HepG2 (cell line): ENCODE data around the gene MTHFR. TPM values are rescaled to one million over a fixed set of nuclear protein-coding genes. Genes with fewer than 3 reads are reported as not detected.

Experiments
- HNF4A ChIP-seq: sonication (generic); formaldehyde crosslinking; IDR thresholded peaks from 2 replicates; pipeline ENCODE4 v1.4.0; 2020; ENCODE audit warnings: missing genetic modification reagents
- HNF4G ChIP-seq, 2 experiments: sonication (generic) in 1 of 2; formaldehyde crosslinking in 1 of 2; IDR thresholded peaks; 2 replicates each; pipeline versions ENCODE4 v1.4.0 to v1.6.1; 2011 to 2020; ENCODE audit warnings: borderline replicate concordance in 2 of 2, low read depth in 2 of 2, mild to moderate bottlenecking in 2 of 2, low read length in 1 of 2, missing genetic modification reagents in 1 of 2, moderate library complexity in 1 of 2
- IKZF1 ChIP-seq: fragments of 450-650 bp; IDR thresholded peaks from 2 replicates; pipeline ENCODE4 v1.7.1; 2016
- NFYB ChIP-seq: sonication (generic); formaldehyde crosslinking; IDR thresholded peaks from 2 replicates; pipeline ENCODE4 v1.4.0; 2020; ENCODE audit warnings: missing genetic modification reagents
- NR2F1 ChIP-seq, 2 experiments: fragments of 450-650 bp in 1 of 2; formaldehyde crosslinking in 1 of 2; IDR thresholded peaks; 2 replicates each; pipeline versions ENCODE4 v1.5.0 to v1.6.1; 2016 to 2020; ENCODE audit warnings: mild to moderate bottlenecking in 1 of 2, missing compliant biosample characterization in 1 of 2, missing genetic modification reagents in 1 of 2, moderate library complexity in 1 of 2
- NR2F6 ChIP-seq, 2 experiments: IDR thresholded peaks; 2 replicates each; pipeline ENCODE4 v1.6.1; 2016; ENCODE audit warnings: antibody characterized with exemption in 1 of 2, mild to moderate bottlenecking in 1 of 2
- PATZ1 ChIP-seq: sonication (generic); formaldehyde crosslinking; IDR thresholded peaks from 2 replicates; pipeline ENCODE4 v1.4.0; 2020; ENCODE audit warnings: missing genetic modification reagents
- PAX8 ChIP-seq: sonication (generic); formaldehyde crosslinking; IDR thresholded peaks from 2 replicates; pipeline ENCODE4 v1.8.0; 2022; ENCODE audit warnings: mild to moderate bottlenecking, missing genetic modification reagents, borderline replicate concordance
- XBP1 ChIP-seq: sonication (generic); formaldehyde crosslinking; IDR thresholded peaks from 2 replicates; pipeline ENCODE4 v1.5.0; 2020; ENCODE audit warnings: missing genetic modification reagents
- ZNF761 ChIP-seq: sonication (generic); formaldehyde crosslinking; conservative IDR thresholded peaks from 2 replicates; pipeline ENCODE4 v1.4.0; 2020; ENCODE audit warnings: mild to moderate bottlenecking, missing genetic modification reagents
- ZXDC ChIP-seq: sonication (generic); formaldehyde crosslinking; IDR thresholded peaks from 2 replicates; pipeline ENCODE4 v1.5.0; 2020; ENCODE audit warnings: mild to moderate bottlenecking, missing genetic modification reagents
- polyA plus RNA-seq, 8 experiments: library from polyadenylated mRNA; depleted of rRNA in 3 of 8; stranded (reverse) in 7 of 8; unstranded in 1 of 8; fragments of >200 nt; fragmentation: Illumina TruSeq in 4 of 8; extraction: Trizol in 4 of 8; gene quantifications; 2 replicates each; pipeline versions ENCODE4 v1.2.1 to v1.2.3, GENCODE V29; 2011 to 2016; ENCODE audit warnings: low read depth in 4 of 8, missing spikeins in 1 of 8, mixed read lengths in 1 of 8; ENCODE audit not compliant: insufficient read depth in 1 of 8
- total RNA-seq, 5 experiments: library from RNA; depleted of rRNA; stranded (reverse); fragments of >200 nt; fragmentation: Illumina TruSeq; extraction: Trizol; gene quantifications; 2 replicates each; pipeline ENCODE4 v1.2.3, GENCODE V29; 2016; ENCODE audit warnings: low read depth in 1 of 5
- TF ChIP-seq, protein P1 (sequence below): sonication (generic); formaldehyde crosslinking; conservative IDR thresholded peaks from 2 replicates; pipeline ENCODE4 v1.4.0; 2020; ENCODE audit warnings: missing genetic modification reagents
- TF ChIP-seq, protein P2 (sequence below): sonication (generic); formaldehyde crosslinking; conservative IDR thresholded peaks from 2 replicates; pipeline ENCODE4 v1.8.0; 2022; ENCODE audit warnings: missing genetic modification reagents

Gene MTHFR
- total and polyA plus RNA-seq, 2 of the 13 experiments (the other 11 are each of a cell fraction or from before 2014, with no cell fraction given), result 3.8 to 8.2 TPM

- TF ChIP-seq ZXDC (CRISPR knock-in tag) (no peak), PATZ1 (CRISPR knock-in tag) (peak; percentile 70), NR2F1 (CRISPR knock-in tag; IDR thresholded peaks at IDR 0.05) (peak in 1 of 2 experiments; percentile 46; a peak in 1 of 4 replicates), PAX8 (CRISPR knock-in tag) (no peak), HNF4G (IDR thresholded peaks at IDR 0.05; ENCODE audit: borderline replicate concordance, low read depth, low read length) (peak; percentile 74), HNF4G (CRISPR knock-in tag; IDR thresholded peaks at IDR 0.05; ENCODE audit: borderline replicate concordance, low read depth) (peak; percentile 41; the same call in 1 of the 2 replicates), HNF4A (CRISPR knock-in tag) (peak; percentile 88), IKZF1 (no peak), ZNF761 (no peak), XBP1 (no peak), NR2F6 (IDR thresholded peaks at IDR 0.05) (peak; percentile 61; the same call in 1 of the 2 replicates), NR2F6 (CRISPR knock-in tag; IDR thresholded peaks at IDR 0.05) (peak; percentile 66), NFYB (CRISPR knock-in tag) (no peak)
- TF ChIP-seq, protein P1, sequence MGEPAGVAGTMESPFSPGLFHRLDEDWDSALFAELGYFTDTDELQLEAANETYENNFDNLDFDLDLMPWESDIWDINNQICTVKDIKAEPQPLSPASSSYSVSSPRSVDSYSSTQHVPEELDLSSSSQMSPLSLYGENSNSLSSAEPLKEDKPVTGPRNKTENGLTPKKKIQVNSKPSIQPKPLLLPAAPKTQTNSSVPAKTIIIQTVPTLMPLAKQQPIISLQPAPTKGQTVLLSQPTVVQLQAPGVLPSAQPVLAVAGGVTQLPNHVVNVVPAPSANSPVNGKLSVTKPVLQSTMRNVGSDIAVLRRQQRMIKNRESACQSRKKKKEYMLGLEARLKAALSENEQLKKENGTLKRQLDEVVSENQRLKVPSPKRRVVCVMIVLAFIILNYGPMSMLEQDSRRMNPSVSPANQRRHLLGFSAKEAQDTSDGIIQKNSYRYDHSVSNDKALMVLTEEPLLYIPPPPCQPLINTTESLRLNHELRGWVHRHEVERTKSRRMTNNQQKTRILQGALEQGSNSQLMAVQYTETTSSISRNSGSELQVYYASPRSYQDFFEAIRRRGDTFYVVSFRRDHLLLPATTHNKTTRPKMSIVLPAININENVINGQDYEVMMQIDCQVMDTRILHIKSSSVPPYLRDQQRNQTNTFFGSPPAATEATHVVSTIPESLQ (CRISPR knock-in tag), result no peak
- TF ChIP-seq, protein P2, sequence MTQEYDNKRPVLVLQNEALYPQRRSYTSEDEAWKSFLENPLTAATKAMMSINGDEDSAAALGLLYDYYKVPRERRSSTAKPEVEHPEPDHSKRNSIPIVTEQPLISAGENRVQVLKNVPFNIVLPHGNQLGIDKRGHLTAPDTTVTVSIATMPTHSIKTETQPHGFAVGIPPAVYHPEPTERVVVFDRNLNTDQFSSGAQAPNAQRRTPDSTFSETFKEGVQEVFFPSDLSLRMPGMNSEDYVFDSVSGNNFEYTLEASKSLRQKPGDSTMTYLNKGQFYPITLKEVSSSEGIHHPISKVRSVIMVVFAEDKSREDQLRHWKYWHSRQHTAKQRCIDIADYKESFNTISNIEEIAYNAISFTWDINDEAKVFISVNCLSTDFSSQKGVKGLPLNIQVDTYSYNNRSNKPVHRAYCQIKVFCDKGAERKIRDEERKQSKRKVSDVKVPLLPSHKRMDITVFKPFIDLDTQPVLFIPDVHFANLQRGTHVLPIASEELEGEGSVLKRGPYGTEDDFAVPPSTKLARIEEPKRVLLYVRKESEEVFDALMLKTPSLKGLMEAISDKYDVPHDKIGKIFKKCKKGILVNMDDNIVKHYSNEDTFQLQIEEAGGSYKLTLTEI (CRISPR knock-in tag), result no peak
Observed at GRCh38 chr1:11777658-11778322, 28.0 kb downstream of the MTHFR start (continued).
